Measurements from ENCODE around the gene TNFRSF1A.

The TNFRSF1A gene

DNA sequence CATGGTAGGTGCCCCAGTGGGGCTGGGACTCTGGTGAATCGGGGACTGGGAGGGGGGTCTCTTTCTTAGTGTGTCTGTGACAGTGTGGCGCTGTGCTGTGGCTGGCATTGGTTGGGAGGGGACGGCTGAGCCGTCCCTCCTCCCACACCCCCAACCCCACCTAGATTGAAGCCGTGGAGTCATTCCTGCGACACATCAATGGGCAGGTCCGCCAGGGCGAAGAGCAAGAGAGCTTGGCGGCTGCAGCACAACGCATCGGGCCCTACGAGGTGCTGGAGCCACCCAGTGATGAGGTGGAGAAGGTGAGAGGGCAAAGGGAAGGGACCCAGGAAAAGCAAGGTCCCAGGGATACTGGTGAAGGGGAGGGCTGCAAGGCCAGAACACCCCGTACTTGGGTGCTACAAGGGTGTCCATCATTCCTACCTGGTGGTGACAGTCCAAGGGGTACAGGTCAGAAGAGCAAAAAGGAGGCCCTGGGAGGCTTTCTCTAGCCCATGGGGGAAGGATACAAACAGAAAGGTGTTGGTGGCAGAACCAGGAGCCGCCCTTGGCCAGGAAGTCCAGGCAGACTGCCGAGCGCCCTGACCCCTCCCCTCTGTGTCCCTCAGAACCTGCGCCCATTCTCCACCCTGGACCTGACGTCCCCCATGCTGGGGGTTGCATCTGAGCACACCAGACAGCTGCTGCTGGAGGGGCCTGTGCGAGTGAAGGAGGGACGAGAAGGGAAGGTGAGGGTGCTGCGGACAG is 24.0 kb downstream of the TNFRSF1A start:
- no peak for TF ChIP-seq CTCF (IDR thresholded peaks at IDR 0.05; ENCODE audit: borderline replicate concordance, extremely low read depth, low read length, poor library complexity, severe bottlenecking)
- no peak for TF ChIP-seq EZH2 (IDR thresholded peaks at IDR 0.05; ENCODE audit: borderline replicate concordance, low read depth, low read length, severe bottlenecking)

GRCh38 chr12:6316921-6317692 is 24.8 kb downstream of the TNFRSF1A start:
- H2AFZ ChIP-seq (ENCODE audit: low read depth, low read length) = no peak overlapping the region
- no peaks in the 10 kb centered on the region for H3K79me2 ChIP-seq (ENCODE audit: insufficient read depth, low read length)
- no peak overlapping the region for H3K4me2 ChIP-seq (ENCODE audit: insufficient read depth, low read length)
- H3K9ac ChIP-seq (ENCODE audit: low read depth, low read length) = no peak overlapping the region
- H3K4me1 ChIP-seq (ENCODE audit: insufficient read depth, low read length) = no peaks in the 10 kb centered on the region
- no peaks in the 10 kb centered on the region for H4K20me1 ChIP-seq (ENCODE audit: insufficient read depth, low read length)
- H3K9me3 ChIP-seq (ENCODE audit: insufficient read depth, low read length, severe bottlenecking) = no peaks in the 10 kb centered on the region
- no peaks in the 10 kb centered on the region for H3K27me3 ChIP-seq (ENCODE audit: insufficient read depth, low read length, poor library complexity)
- ATAC-seq (ENCODE audit: insufficient read depth, low read depth) (0 out of 3 replicates have a peak, but pooled peaks have one; percentile 27), DNase-seq (no peak)
- no peak overlapping the region for H3K27ac ChIP-seq (ENCODE audit: low read length)
- no peak for TF ChIP-seq CTCF (IDR thresholded peaks at IDR 0.05; ENCODE audit: borderline replicate concordance, extremely low read depth, low read length, poor library complexity, severe bottlenecking)
- no peak for TF ChIP-seq EZH2 (IDR thresholded peaks at IDR 0.05; ENCODE audit: borderline replicate concordance, low read depth, low read length, severe bottlenecking)
- H3K36me3 ChIP-seq (ENCODE audit: insufficient read depth, low read length) = no peaks in the 10 kb centered on the region
- H3K4me3 ChIP-seq (ENCODE audit: low read depth in 1 of 2, low read length in 2 of 2) = no peak overlapping the region

More for the DNA sequence above, 24.0 kb downstream of the TNFRSF1A start:
- H3K4me2 ChIP-seq (ENCODE audit: insufficient read depth, low read length) = no peak overlapping the region
- H3K36me3 ChIP-seq (ENCODE audit: insufficient read depth, low read length) = no peaks in the 10 kb centered on the region
- no peak overlapping the region for H2AFZ ChIP-seq (ENCODE audit: low read depth, low read length)
- DNase-seq = no peak
- no peak overlapping the region for H3K4me3 ChIP-seq (ENCODE audit: low read depth in 1 of 2, low read length in 2 of 2)
- no peak overlapping the region for H3K27ac ChIP-seq (ENCODE audit: low read length)
- no peaks in the 10 kb centered on the region for H3K9me3 ChIP-seq (ENCODE audit: insufficient read depth, low read length, severe bottlenecking)
- H3K79me2 ChIP-seq (ENCODE audit: insufficient read depth, low read length) = no peaks in the 10 kb centered on the region
- no peaks in the 10 kb centered on the region for H3K4me1 ChIP-seq (ENCODE audit: insufficient read depth, low read length)
- no peak overlapping the region for H3K9ac ChIP-seq (ENCODE audit: low read depth, low read length)
- no peaks in the 10 kb centered on the region for H4K20me1 ChIP-seq (ENCODE audit: insufficient read depth, low read length)
- H3K27me3 ChIP-seq (ENCODE audit: insufficient read depth, low read length, poor library complexity) = no peaks in the 10 kb centered on the region
- no peak; the same call in 2 of the 3 replicates for ATAC-seq (ENCODE audit: insufficient read depth, low read depth)

DNA sequence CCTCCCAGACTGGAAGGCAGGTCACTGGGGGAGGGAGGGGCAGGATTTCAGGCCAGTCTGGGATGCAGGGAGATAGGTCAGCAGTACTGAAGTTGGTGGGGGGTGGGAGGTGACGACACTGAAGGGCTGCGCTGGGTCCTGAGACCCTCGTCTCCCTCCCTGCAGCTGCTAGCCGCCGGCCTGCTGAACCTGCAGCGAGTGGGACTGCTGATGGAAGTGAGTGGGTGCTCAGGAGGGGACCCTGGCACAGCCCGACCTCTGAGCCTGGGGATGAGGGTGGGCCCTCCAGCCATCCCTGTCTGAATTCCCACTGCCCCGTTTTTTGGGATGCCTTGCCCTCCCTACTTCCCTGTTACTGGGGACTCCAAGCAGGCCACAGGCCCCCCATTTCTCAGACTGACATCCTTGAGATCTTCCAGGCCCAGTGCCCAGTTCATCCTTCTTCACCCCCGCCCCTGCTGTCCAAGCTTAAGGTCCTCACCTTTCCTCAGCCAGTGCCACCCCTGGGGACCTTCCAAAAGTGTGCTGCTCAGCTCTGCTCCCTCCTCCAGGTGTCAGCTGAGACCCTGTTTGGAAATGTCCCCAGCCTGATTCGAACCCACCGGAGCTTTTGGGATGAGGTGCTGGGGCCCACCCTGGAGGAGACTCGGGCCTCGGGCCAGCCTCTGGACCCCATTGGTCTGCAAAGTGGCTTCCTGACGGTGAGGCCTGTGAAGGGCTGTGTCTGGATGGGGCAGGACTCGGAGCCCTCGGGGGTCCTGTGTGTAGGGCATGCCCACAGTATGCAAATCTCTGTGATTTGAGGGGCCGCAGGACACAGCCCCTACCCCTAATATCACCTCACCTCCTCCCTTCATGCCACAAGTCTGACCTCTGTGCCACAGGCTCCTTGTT is 25.9 kb downstream of the TNFRSF1A start:
- Histone ChIP-seq H3K4me3 (ENCODE audit: low read depth in 1 of 2, low read length in 2 of 2) (no peak overlapping the region), H4K20me1 (ENCODE audit: insufficient read depth, low read length) (no peaks in the 10 kb centered on the region), H3K4me1 (ENCODE audit: insufficient read depth, low read length) (no peaks in the 10 kb centered on the region), H3K79me2 (ENCODE audit: insufficient read depth, low read length) (no peaks in the 10 kb centered on the region), H2AFZ (ENCODE audit: low read depth, low read length) (no peak overlapping the region), H3K27me3 (ENCODE audit: insufficient read depth, low read length, poor library complexity) (no peaks in the 10 kb centered on the region), H3K4me2 (ENCODE audit: insufficient read depth, low read length) (no peak overlapping the region), H3K9me3 (ENCODE audit: insufficient read depth, low read length, severe bottlenecking) (no peaks in the 10 kb centered on the region), H3K27ac (ENCODE audit: low read length) (no peak overlapping the region), H3K36me3 (ENCODE audit: insufficient read depth, low read length) (no peaks in the 10 kb centered on the region), H3K9ac (ENCODE audit: low read depth, low read length) (no peak overlapping the region)
- DNase-seq = no peak
- no peak for ATAC-seq (ENCODE audit: insufficient read depth, low read depth)
- TF ChIP-seq CTCF (IDR thresholded peaks at IDR 0.05; ENCODE audit: borderline replicate concordance, extremely low read depth, low read length, poor library complexity, severe bottlenecking) (no peak), EZH2 (IDR thresholded peaks at IDR 0.05; ENCODE audit: borderline replicate concordance, low read depth, low read length, severe bottlenecking) (no peak)
